ENCODE results near the gene MMP14.
A peak's percentile ranks its signal among the peaks of the same experiment; 100 is the strongest.

Gene MMP14

GRCh38 chr14:22886500-22887259 lies 50.3 kb downstream of the MMP14 start:
- DNase-seq = peak; percentile 69

GRCh38 chr14:22887260-22887989 lies 51.0 kb downstream of the MMP14 start:
- DNase-seq = peak; percentile 99

GRCh38 chr14:22887990-22888378 lies 51.6 kb downstream of the MMP14 start:
- DNase-seq = peak; percentile 88

- no peak for DNase-seq
Observed at GRCh38 chr14:22888662-22889061, 52.3 kb downstream of the MMP14 start.

- DNase-seq = no peak
Observed at GRCh38 chr14:22890416-22890815, 54.0 kb downstream of the MMP14 start.

- DNase-seq = no peak
Observed at GRCh38 chr14:22892488-22892887, 56.1 kb downstream of the MMP14 start.

GRCh38 chr14:22893706-22894105 lies 57.3 kb downstream of the MMP14 start:
- no peak for DNase-seq

- no peak for DNase-seq
Observed at GRCh38 chr14:22895402-22895801, 59.0 kb downstream of the MMP14 start.

- no peak for DNase-seq
Observed at GRCh38 chr14:22896356-22896755, 60.0 kb downstream of the MMP14 start.

- DNase-seq = no peak
Observed at GRCh38 chr14:22896760-22897159, 60.4 kb downstream of the MMP14 start.

GRCh38 chr14:22897357-22897756 lies 61.0 kb downstream of the MMP14 start:
- no peak for DNase-seq

Data from NCI-H524 treated with DMSO at 0.1 percent for 48 hours (cell line).